CD4-positive, alpha-beta T cell treated with Interleukin-2 at 100 ng/mL for 4 hours (primary cell): ENCODE results near the gene ASNSD1.
A peak's percentile ranks its signal among the peaks of the same experiment; 100 is the strongest.

Experiments
- DNase-seq: peaks from one replicate; pipeline ENCODE4 v3.0.0-alpha.2; 2020; ENCODE audit warnings: low spot score

ASNSD1 gene

GRCh38 chr2:189661148-189661956 is at the start of gene ASNSD1:
ASNSD1 (plus strand) TSS chr2:189661459; CDS start chr2:189666133, 4,674 bp downstream.
- peak; percentile 99 for DNase-seq

GRCh38 chr2:189613077-189613636 is 48.1 kb upstream of the ASNSD1 start:
- no peak for DNase-seq

- no peak for DNase-seq
Observed at GRCh38 chr2:189613650-189614420, 47.4 kb upstream of the ASNSD1 start.

- DNase-seq, result no peak
Observed at GRCh38 chr2:189614585-189614984, 46.7 kb upstream of the ASNSD1 start.

- DNase-seq, result no peak
Observed at GRCh38 chr2:189618197-189618596, 43.1 kb upstream of the ASNSD1 start.

GRCh38 chr2:189621781-189622180 is 39.5 kb upstream of the ASNSD1 start:
- DNase-seq, result no peak

- no peak for DNase-seq
Observed at GRCh38 chr2:189623049-189623448, 38.2 kb upstream of the ASNSD1 start.

- DNase-seq, result no peak
Observed at GRCh38 chr2:189624648-189625355, 36.5 kb upstream of the ASNSD1 start.

GRCh38 chr2:189625636-189626035 is 35.6 kb upstream of the ASNSD1 start:
- no peak for DNase-seq

- DNase-seq, result no peak
Observed at GRCh38 chr2:189627789-189628188, 33.5 kb upstream of the ASNSD1 start.

GRCh38 chr2:189628817-189629530 is 32.3 kb upstream of the ASNSD1 start:
- DNase-seq, result no peak

- no peak for DNase-seq
Observed at GRCh38 chr2:189629531-189630453, 31.5 kb upstream of the ASNSD1 start.

GRCh38 chr2:189631849-189632248 is 29.4 kb upstream of the ASNSD1 start:
- no peak for DNase-seq

GRCh38 chr2:189633392-189633811 is 27.9 kb upstream of the ASNSD1 start:
- peak; percentile 38 for DNase-seq

GRCh38 chr2:189635353-189635752 is 25.9 kb upstream of the ASNSD1 start:
- DNase-seq, result no peak

- DNase-seq, result no peak
Observed at GRCh38 chr2:189638301-189639006, 22.8 kb upstream of the ASNSD1 start.

GRCh38 chr2:189639007-189639609 is 22.2 kb upstream of the ASNSD1 start:
- DNase-seq, result no peak

GRCh38 chr2:189641002-189641401 is 20.3 kb upstream of the ASNSD1 start:
- no peak for DNase-seq

- DNase-seq, result no peak
Observed at GRCh38 chr2:189641590-189641989, 19.7 kb upstream of the ASNSD1 start.
